CD14-positive monocyte (primary cell): ENCODE data around the gene ASB1. TPM values are rescaled to one million over a fixed set of nuclear protein-coding genes. Genes with fewer than 3 reads are reported as not detected.

ENCODE experiments used
- DNase-seq, 3 donors: peaks; one replicate each; pipeline ENCODE4 v3.0.0-alpha.2; 2011 to 2022
- H2AFZ ChIP-seq: 2 replicates; pipeline ENCODE4 v1.6.0; 2012; ENCODE audit warnings: mild to moderate bottlenecking, low read depth, low read length, inconsistent platforms; ENCODE audit not compliant: insufficient read depth, poor library complexity, severe bottlenecking
- H3K27ac ChIP-seq, 2 donors: 1 replicate in 1 of 2; 2 replicates in 1 of 2; pipeline ENCODE4 v1.5.1; 2012 to 2013; ENCODE audit warnings: low read length in 2 of 2, control low read depth in 1 of 2, inconsistent platforms in 1 of 2, low read depth in 1 of 2, mild to moderate bottlenecking in 1 of 2
- H3K27me3 ChIP-seq, 2 donors: one replicate each; pipeline versions ENCODE4 v1.6.0 to v1.6.1; 2011 to 2013; ENCODE audit warnings: low read length in 2 of 2; ENCODE audit not compliant: control insufficient read depth in 2 of 2, insufficient read depth in 2 of 2
- H3K36me3 ChIP-seq, 2 donors: replicated peaks in 1 of 2; 1 replicate in 1 of 2; 2 replicates in 1 of 2; pipeline versions ENCODE4 v1.5.1 to v1.6.1; 2012 to 2013; ENCODE audit warnings: low read length in 2 of 2, control low read depth in 1 of 2, inconsistent platforms in 1 of 2, mild to moderate bottlenecking in 1 of 2; ENCODE audit not compliant: insufficient read depth in 2 of 2, control insufficient read depth in 1 of 2
- H3K4me1 ChIP-seq, 2 donors: 1 replicate in 1 of 2; 2 replicates in 1 of 2; pipeline versions ENCODE4 v1.5.1 to v1.6.1; 2012 to 2013; ENCODE audit warnings: low read length in 2 of 2, control low read depth in 1 of 2, inconsistent platforms in 1 of 2, mild to moderate bottlenecking in 1 of 2, moderate library complexity in 1 of 2; ENCODE audit not compliant: insufficient read depth in 2 of 2, control insufficient read depth in 1 of 2
- H3K4me2 ChIP-seq: replicated peaks from 2 replicates; pipeline ENCODE3; 2012; ENCODE audit warnings: low read length, moderate library complexity, mild to moderate bottlenecking; ENCODE audit not compliant: poor library complexity, severe bottlenecking; ENCODE audit errors: extremely low read depth
- H3K4me3 ChIP-seq, 3 experiments: fragments of 200-600 bp in 1 of 3; sonication (generic) in 1 of 3; replicated peaks in 1 of 3; 1 replicate in 2 of 3; 2 replicates in 1 of 3; pipeline ENCODE4 v1.5.1; 2011 to 2013; ENCODE audit warnings: low read length in 3 of 3, mild to moderate bottlenecking in 3 of 3, control low read depth in 2 of 3, low read depth in 2 of 3, inconsistent platforms in 1 of 3, moderate library complexity in 1 of 3
- H3K79me2 ChIP-seq: 2 replicates; pipeline ENCODE4 v1.6.0; 2012; ENCODE audit warnings: mild to moderate bottlenecking, control low read depth, inconsistent platforms, low read length, moderate library complexity; ENCODE audit not compliant: insufficient read depth
- H3K9ac ChIP-seq: 2 replicates; pipeline ENCODE4 v1.6.0; 2017; ENCODE audit warnings: low read length, mild to moderate bottlenecking; ENCODE audit not compliant: insufficient read depth, poor library complexity, severe bottlenecking
- H3K9me3 ChIP-seq, 2 donors: replicated peaks in 1 of 2; 1 replicate in 1 of 2; 2 replicates in 1 of 2; pipeline versions ENCODE4 v1.5.1 to v1.6.1; 2012 to 2013; ENCODE audit warnings: low read length in 2 of 2, control low read depth in 1 of 2; ENCODE audit not compliant: control insufficient read depth in 1 of 2, insufficient read depth in 1 of 2
- H4K20me1 ChIP-seq: 2 replicates; pipeline ENCODE4 v1.6.0; 2012; ENCODE audit warnings: mild to moderate bottlenecking, low read length, control low read depth, moderate library complexity; ENCODE audit not compliant: insufficient read depth
- H3K27ac Mint-ChIP-seq, 7 donors: one replicate each; pipeline ENCODE4 v1.8.0; 2020; ENCODE audit warnings: mild to moderate bottlenecking in 7 of 7, mixed read lengths in 7 of 7, moderate library complexity in 6 of 7, inconsistent platforms in 2 of 7
- H3K27me3 Mint-ChIP-seq, 3 donors: one replicate each; pipeline ENCODE4 v1.8.0; 2021 to 2022; ENCODE audit warnings: low read depth in 3 of 3, mild to moderate bottlenecking in 3 of 3, mixed read lengths in 3 of 3, moderate library complexity in 3 of 3, inconsistent platforms in 1 of 3
- H3K36me3 Mint-ChIP-seq, 2 donors: one replicate each; pipeline ENCODE4 v1.8.0; 2020; ENCODE audit warnings: mixed read lengths in 2 of 2, inconsistent platforms in 1 of 2, mild to moderate bottlenecking in 1 of 2
- H3K4me1 Mint-ChIP-seq: one replicate; pipeline ENCODE4 v1.8.0; 2020; ENCODE audit warnings: mild to moderate bottlenecking, mixed read lengths
- H3K4me3 Mint-ChIP-seq, 2 donors: one replicate each; pipeline ENCODE4 v1.8.0; 2020; ENCODE audit warnings: mild to moderate bottlenecking in 2 of 2, mixed read lengths in 2 of 2, moderate library complexity in 1 of 2
- H3K9me3 Mint-ChIP-seq, 7 donors: one replicate each; pipeline ENCODE4 v1.8.0; 2020 to 2022; ENCODE audit warnings: mixed read lengths in 7 of 7, mild to moderate bottlenecking in 6 of 7, moderate library complexity in 6 of 7, inconsistent platforms in 2 of 7
- CTCF ChIP-seq: fragments of 200-600 bp; IDR thresholded peaks from one replicate; pipeline ENCODE4 v1.8.0; 2022; ENCODE audit warnings: antibody characterized with exemption, mild to moderate bottlenecking
- WGBS: methylation state at CpG from one replicate; pipeline ENCODE4 v1.1.5; 2013; ENCODE audit warnings: missing lambda C conversion rate; ENCODE audit not compliant: insufficient coverage; 5-methylcytosine and 5-hydroxymethylcytosine counted together
- intact Hi-C, 2 donors: fragments of 100-400 bp; cut with micrococcal nuclease; formaldehyde crosslinking; loops; one replicate each; pipeline versions ENCODE4 v1.15.0 to v1.15.1; 2023
- polyA plus RNA-seq, 3 donors: library from polyadenylated mRNA; depleted of rRNA in 1 of 3; unstranded in 2 of 3; stranded (reverse) in 1 of 3; fragments of 300-500 nt in 2 of 3; fragments of >200 nt in 1 of 3; fragmentation: Illumina TruSeq in 2 of 3; gene quantifications; 1 replicate in 2 of 3; 2 replicates in 1 of 3; pipeline ENCODE4 v1.2.3, GENCODE V29; 2012 to 2021

The ASB1 gene
- polyA plus RNA-seq, 3 donors, result 15.1 to 22.0 (median 16.0) TPM

GRCh38 chr2:238469155-238469554, 42.4 kb downstream of the ASB1 start:
- no peak overlapping the region for H3K27ac ChIP-seq
- H3K9ac ChIP-seq, result no peak overlapping the region
- no peak overlapping the region for H2AFZ ChIP-seq
- Mint-ChIP-seq H3K27ac (no peak overlapping the region), H3K4me1 (no peaks in the 10 kb centered on the region), H3K27me3 (peaks cover 0 to 9% (median 3%) of the 10 kb centered on the region in 3 donors), H3K9me3 (peaks cover 23 to 40% (median 36%) of the 10 kb centered on the region in 7 donors), H3K36me3 (no peaks in the 10 kb centered on the region), H3K4me3 (no peak overlapping the region)
- WGBS, result no CpG with 5 or more reads among the region's 1 CpG
- peaks cover 8 to 16% of the 10 kb centered on the region in 2 donors for H3K9me3 ChIP-seq
- no peaks in the 10 kb centered on the region for H3K4me1 ChIP-seq
- H3K36me3 ChIP-seq, result no peaks in the 10 kb centered on the region
- intact Hi-C loops, result no loop called here
- H3K27me3 ChIP-seq, result no peaks in the 10 kb centered on the region
- TF ChIP-seq CTCF, result no peak
- no peak overlapping the region for H3K4me3 ChIP-seq
- DNase-seq, result no peak
- H3K4me2 ChIP-seq, result no peak overlapping the region
- H3K79me2 ChIP-seq, result no peaks in the 10 kb centered on the region
- no peaks in the 10 kb centered on the region for H4K20me1 ChIP-seq

DNA sequence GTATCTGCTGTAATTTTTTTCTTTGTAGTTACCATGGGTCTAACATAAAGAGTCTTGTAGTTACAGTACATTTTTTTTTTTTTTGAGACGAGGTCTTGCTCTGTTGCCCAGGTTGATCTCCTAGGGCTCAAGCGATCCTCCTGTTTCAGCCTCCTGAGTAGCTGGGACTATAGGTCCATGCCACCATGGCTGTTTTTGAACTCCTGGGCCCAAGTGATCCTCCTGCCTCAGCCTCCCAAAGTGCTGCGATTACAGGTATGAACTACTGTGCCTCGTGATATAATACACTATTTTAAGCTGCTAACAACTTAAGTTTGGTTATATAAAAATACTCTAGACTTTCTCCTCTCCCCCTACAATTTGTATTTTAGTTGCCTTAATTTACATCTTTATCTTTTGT, 46.3 kb downstream of the ASB1 start:
- Histone ChIP-seq H3K36me3 (no peaks in the 10 kb centered on the region), H3K27me3 (no peaks in the 10 kb centered on the region), H3K9me3 (peaks cover 37 to 39% of the 10 kb centered on the region in 2 donors), H3K27ac (no peak overlapping the region), H4K20me1 (no peaks in the 10 kb centered on the region), H3K4me1 (no peaks in the 10 kb centered on the region), H3K4me2 (no peak overlapping the region), H2AFZ (no peak overlapping the region), H3K79me2 (no peaks in the 10 kb centered on the region), H3K4me3 (no peak overlapping the region), H3K9ac (no peak overlapping the region)
- TF ChIP-seq CTCF, result no peak
- Mint-ChIP-seq H3K4me1 (no peaks in the 10 kb centered on the region), H3K27me3 (peaks cover 0 to 10% (median 3%) of the 10 kb centered on the region in 3 donors), H3K36me3 (no peaks in the 10 kb centered on the region), H3K9me3 (peaks cover 38 to 76% (median 66%) of the 10 kb centered on the region in 7 donors), H3K27ac (no peak overlapping the region), H3K4me3 (no peak overlapping the region)
- no peak for DNase-seq
- intact Hi-C loops, result no loop called here
- 100% methylated on average over 1 of the region's 4 CpGs for WGBS
